ENCODE results near the gene PTGR3.

The PTGR3 gene

DNA sequence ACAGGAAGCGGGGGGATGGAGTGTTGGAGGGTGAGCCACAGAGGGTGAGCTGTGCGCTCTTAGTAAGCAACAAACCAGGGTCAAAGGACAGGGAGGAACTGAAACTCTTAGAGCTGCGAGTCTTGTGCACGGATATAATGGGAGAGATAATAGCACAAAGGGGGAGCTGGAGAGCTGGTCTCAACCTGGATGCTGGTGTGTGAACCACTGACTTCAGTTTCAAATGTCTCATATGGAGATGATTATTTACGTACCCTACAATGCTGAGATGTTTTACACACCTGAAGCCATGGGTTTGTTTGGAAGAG is 35.9 kb downstream of the PTGR3 start:
- DNase-seq (ENCODE audit: low read depth) = no peak
- no peak overlapping the region for H3K4me3 ChIP-seq (ENCODE audit: low read depth, low read length)
- in situ Hi-C loops (cut with HindIII; ENCODE audit: low sequenced_read_pairs) = no loop called here
- TF ChIP-seq, protein P1, sequence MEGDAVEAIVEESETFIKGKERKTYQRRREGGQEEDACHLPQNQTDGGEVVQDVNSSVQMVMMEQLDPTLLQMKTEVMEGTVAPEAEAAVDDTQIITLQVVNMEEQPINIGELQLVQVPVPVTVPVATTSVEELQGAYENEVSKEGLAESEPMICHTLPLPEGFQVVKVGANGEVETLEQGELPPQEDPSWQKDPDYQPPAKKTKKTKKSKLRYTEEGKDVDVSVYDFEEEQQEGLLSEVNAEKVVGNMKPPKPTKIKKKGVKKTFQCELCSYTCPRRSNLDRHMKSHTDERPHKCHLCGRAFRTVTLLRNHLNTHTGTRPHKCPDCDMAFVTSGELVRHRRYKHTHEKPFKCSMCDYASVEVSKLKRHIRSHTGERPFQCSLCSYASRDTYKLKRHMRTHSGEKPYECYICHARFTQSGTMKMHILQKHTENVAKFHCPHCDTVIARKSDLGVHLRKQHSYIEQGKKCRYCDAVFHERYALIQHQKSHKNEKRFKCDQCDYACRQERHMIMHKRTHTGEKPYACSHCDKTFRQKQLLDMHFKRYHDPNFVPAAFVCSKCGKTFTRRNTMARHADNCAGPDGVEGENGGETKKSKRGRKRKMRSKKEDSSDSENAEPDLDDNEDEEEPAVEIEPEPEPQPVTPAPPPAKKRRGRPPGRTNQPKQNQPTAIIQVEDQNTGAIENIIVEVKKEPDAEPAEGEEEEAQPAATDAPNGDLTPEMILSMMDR (IDR thresholded peaks at IDR 0.05; ENCODE audit: low read depth, low read length, missing control alignments) = peak; percentile 9

DNA sequence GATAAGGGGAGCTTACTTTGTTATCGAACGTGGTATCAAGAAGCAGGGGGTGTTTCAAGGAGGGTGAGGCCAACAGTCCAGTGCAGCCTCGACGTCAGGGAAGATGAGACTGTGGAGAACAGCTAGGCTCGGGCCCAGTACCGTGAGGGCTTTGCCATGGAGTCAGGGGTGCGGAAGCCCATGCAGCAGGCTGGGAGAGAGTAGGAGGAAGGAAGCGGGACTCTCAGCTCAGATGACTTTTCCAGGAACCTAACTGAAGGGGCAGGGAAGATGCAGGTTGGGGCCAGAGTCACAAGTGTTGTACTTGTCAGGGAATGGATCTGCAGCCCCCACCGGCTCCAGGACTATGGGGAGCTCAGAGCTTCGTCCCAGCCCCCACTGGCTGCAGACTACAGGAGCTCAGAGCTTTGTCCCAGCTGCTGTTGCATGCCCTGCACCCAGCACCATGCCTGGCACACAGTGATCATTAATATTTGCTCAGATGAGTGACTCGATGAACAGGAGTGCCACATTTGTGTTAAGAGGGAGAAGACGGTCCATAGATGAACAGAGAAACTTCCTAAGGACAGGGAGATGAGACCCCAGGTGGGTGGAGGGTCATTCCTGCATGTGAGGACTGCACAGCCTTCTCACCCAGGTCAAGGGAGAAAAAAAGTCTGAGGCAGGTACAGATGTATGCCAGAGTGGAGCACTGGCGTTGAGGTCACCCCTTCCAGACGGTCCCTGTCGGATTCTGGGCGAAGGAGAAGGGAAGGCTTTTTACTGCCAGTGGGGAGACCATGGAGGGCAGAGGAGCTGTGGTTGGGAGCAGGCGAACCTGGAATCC is 36.4 kb downstream of the PTGR3 start:
- no peak for DNase-seq (ENCODE audit: low read depth)
- no peak overlapping the region for H3K4me3 ChIP-seq (ENCODE audit: low read depth, low read length)
- in situ Hi-C loops (cut with HindIII; ENCODE audit: low sequenced_read_pairs) = no loop called here
- TF ChIP-seq, protein P1 (IDR thresholded peaks at IDR 0.05; ENCODE audit: low read depth, low read length, missing control alignments) = no peak

DNA sequence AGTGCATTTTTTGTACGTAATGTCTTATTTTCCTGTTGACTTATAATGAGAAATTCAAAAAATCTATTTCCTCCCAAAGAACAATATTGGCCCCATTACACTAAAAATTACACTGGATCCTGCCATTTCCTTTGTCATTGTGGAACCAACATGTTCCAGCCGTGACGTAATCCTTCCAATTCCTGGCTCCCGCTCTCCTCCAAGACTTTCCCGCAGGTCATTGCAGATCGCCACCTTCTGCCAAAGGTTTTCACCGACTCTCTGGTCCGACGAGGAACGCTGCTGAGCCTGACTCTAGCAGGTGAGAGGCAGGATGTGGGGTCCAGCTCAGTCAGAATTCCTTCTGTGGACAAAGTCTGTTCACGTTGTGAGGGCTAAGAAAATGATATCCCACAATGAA is 38.0 kb downstream of the PTGR3 start:
- in situ Hi-C loops (cut with HindIII; ENCODE audit: low sequenced_read_pairs) = no loop called here

DNA sequence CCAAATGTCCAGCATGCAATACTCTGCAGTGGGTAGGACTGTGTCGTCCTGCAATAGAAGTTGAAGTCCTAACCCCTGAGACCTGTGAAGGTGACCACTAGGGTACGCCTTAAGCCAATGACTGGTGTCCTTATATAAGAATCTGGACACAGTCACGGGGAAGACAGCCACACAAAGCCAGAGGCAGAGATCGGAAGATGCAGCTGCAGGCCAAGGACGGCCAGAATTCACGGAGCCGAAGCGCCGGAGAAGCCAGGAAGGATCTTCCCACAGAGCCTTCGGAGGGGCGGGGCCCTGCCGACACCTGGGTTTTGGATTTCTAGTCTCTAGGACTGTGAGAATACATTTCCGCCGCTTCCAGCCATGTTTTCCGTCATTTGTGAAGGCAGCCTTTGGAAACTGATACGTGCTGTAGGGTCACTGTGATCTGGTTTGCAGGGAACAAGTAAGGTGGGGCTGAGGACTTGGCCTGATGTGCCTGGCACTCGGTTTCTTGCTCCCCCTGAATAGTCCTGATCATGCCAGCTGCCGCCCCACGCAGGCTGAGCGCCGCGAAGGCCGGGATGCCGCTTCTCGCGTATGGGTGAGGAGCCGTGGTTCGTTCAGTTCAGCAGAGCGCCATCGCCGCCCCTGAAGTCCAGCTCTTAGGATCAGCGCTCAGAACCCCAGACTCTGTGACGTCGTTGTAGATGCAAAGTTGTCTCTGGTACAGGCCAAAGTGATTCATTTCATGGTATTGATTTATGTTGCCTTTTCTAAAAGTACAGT is 38.7 kb downstream of the PTGR3 start:
- no peak for DNase-seq (ENCODE audit: low read depth)
- in situ Hi-C loops (cut with HindIII; ENCODE audit: low sequenced_read_pairs) = no loop called here
- no peak overlapping the region for H3K4me3 ChIP-seq (ENCODE audit: low read depth, low read length)
- TF ChIP-seq, protein P1 (IDR thresholded peaks at IDR 0.05; ENCODE audit: low read depth, low read length, missing control alignments) = no peak

More for the DNA sequence above, 38.0 kb downstream of the PTGR3 start:
- DNase-seq (ENCODE audit: low read depth) = no peak
- no peak overlapping the region for H3K4me3 ChIP-seq (ENCODE audit: low read depth, low read length)
- TF ChIP-seq, protein P1 (IDR thresholded peaks at IDR 0.05; ENCODE audit: low read depth, low read length, missing control alignments) = no peak

DNA sequence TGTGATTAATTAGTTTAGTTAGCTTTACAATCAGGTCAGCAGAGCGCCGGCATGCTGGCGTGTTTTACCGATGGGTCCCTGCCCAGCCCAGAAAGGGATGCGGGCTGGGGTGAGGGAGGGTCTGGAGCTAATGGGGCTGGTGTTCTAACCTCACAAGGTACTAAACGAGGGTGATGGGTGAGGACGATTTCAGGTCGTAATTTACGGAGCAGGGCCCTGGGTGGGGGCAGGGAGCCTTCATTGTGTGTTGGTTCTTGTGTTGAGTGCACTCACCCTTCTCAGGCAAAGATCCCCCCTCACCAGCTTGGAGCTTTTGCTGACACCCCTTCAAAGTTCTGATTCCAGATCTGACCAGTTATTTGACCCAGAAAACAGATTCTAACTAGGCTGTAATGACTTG is 39.5 kb downstream of the PTGR3 start:
- no peak overlapping the region for H3K4me3 ChIP-seq (ENCODE audit: low read depth, low read length)
- in situ Hi-C loops (cut with HindIII; ENCODE audit: low sequenced_read_pairs) = no loop called here
- TF ChIP-seq, protein P1 (IDR thresholded peaks at IDR 0.05; ENCODE audit: low read depth, low read length, missing control alignments) = no peak
- no peak for DNase-seq (ENCODE audit: low read depth)

DNA sequence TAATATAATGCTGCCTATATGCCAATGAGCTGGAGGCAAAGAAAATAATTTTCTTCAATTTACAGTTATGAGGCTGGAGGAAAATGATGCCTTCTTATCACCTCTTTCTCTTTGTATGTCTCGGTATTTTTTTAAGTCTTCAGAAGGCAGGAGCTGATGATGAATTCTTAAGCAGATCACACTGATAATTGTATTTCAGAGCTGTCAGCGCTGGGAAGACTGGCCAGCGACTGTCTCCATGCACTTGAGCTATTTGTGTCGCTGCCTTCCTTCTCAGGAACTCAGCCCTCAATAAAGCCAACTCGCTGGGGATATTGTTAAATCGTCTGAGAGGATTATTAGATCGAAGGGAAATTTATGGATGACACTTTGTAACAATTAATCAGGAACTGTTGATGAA is 40.3 kb downstream of the PTGR3 start:
- TF ChIP-seq, protein P1 (IDR thresholded peaks at IDR 0.05; ENCODE audit: low read depth, low read length, missing control alignments) = no peak
- no peak for DNase-seq (ENCODE audit: low read depth)
- in situ Hi-C loops (cut with HindIII; ENCODE audit: low sequenced_read_pairs) = no loop called here

More for the DNA sequence above, 40.3 kb downstream of the PTGR3 start:
- no peak overlapping the region for H3K4me3 ChIP-seq (ENCODE audit: low read depth, low read length)

Data from astrocyte of the cerebellum (primary cell).